HepG2 (cell line): ENCODE results near the gene BRS3. TPM values are rescaled to one million over a fixed set of nuclear protein-coding genes. Genes with fewer than 3 reads are reported as not detected.

Source experiments
- ATAC-seq: fragments of 200-7000 bp; cut with Tn5 transposase; 3 replicates; pipeline ENCODE4 v1.9.1; 2020; ENCODE audit warnings: mild to moderate bottlenecking, moderate library complexity
- BruUV-seq: library from RNA; stranded (reverse); fragments of 400-500 nt; replicated peaks from 2 replicates; lab custom pipeline; 2021; lab: Mats Ljungman, UMichigan
- CTCF ChIA-PET: fragments of 300-600 bp; formaldehyde crosslinking; extraction: SDS; loops from one replicate; lab custom pipeline; 2021; ENCODE audit warnings: low total read pairs, inconsistent platforms, low intra/inter-chr PET ratio; lab: Yijun Ruan, JAX
- POLR2A ChIA-PET: fragments of 350-600 bp; sonication (Branson Sonifier 250); formaldehyde crosslinking; loops from one replicate; lab custom pipeline; 2020; ENCODE audit warnings: antibody characterized with exemption, inconsistent platforms; lab: Yijun Ruan, JAX
- DNase-seq: peaks from one replicate; pipeline ENCODE4 v3.0.0-alpha.2; 2015; ENCODE audit warnings: low spot score
- FAIRE-seq: peaks from 3 replicates; lab custom pipeline; 2011; peaks lifted over from hg19 to GRCh38; lab: Jason Lieb, UNC
- H2AFZ ChIP-seq: one replicate; pipeline ENCODE4 v1.6.1; 2011; ENCODE audit warnings: low read length, inconsistent platforms
- H3K27ac ChIP-seq: fragments of 300-600 bp; 3 replicates; pipeline ENCODE4 v1.8.0; 2011; ENCODE audit warnings: mixed run types, mild to moderate bottlenecking, mixed read lengths, low read length, inconsistent platforms; ENCODE audit not compliant: insufficient read depth; ENCODE audit errors: extremely low read length
- H3K27me3 ChIP-seq, 2 experiments: fragments of 200-600 bp in 1 of 2; 2 replicates in 1 of 2; 3 replicates in 1 of 2; pipeline versions ENCODE4 v1.6.0 to v1.8.0; 2011; ENCODE audit warnings: low read length in 2 of 2, mild to moderate bottlenecking in 2 of 2, moderate library complexity in 2 of 2, inconsistent platforms in 1 of 2; ENCODE audit not compliant: insufficient read depth in 2 of 2, control insufficient read depth in 1 of 2
- H3K36me3 ChIP-seq, 2 experiments: fragments of 200-600 bp in 1 of 2; replicated peaks in 1 of 2; 2 replicates in 1 of 2; 3 replicates in 1 of 2; pipeline versions ENCODE4 v1.5.1 to v1.8.0; 2011; ENCODE audit warnings: low read length in 2 of 2, inconsistent platforms in 1 of 2; ENCODE audit not compliant: insufficient read depth in 2 of 2, control insufficient read depth in 1 of 2
- H3K4me1 ChIP-seq: 2 replicates; pipeline ENCODE4 v1.5.1; 2012; ENCODE audit warnings: low read length, inconsistent platforms; ENCODE audit not compliant: insufficient read depth
- H3K4me2 ChIP-seq: 2 replicates; pipeline ENCODE4 v1.6.0; 2011; ENCODE audit warnings: low read depth, low read length, inconsistent platforms
- H3K4me3 ChIP-seq, 3 experiments: fragments of 200-600 bp in 1 of 3; sonication (generic), shearing (Covaris generic) in 1 of 3; replicated peaks in 1 of 3; 2 replicates each; pipeline ENCODE4 v1.5.1; 2011 to 2016; ENCODE audit warnings: low read length in 3 of 3, inconsistent platforms in 2 of 3, low read depth in 2 of 3, mild to moderate bottlenecking in 2 of 3, control low read depth in 1 of 3, mixed read lengths in 1 of 3; ENCODE audit not compliant: insufficient read depth in 1 of 3
- H3K79me2 ChIP-seq: one replicate; pipeline ENCODE4 v1.6.1; 2011; ENCODE audit warnings: low read length, inconsistent platforms; ENCODE audit not compliant: insufficient read depth
- H3K9ac ChIP-seq: 2 replicates; pipeline ENCODE4 v1.6.0; 2011; ENCODE audit warnings: mild to moderate bottlenecking, low read depth, low read length, inconsistent platforms; ENCODE audit not compliant: insufficient read depth
- H3K9me3 ChIP-seq: 2 replicates; pipeline ENCODE4 v1.5.1; 2012; ENCODE audit warnings: mild to moderate bottlenecking, low read length
- H4K20me1 ChIP-seq: 2 replicates; pipeline ENCODE4 v1.6.0; 2011; ENCODE audit warnings: inconsistent platforms, mild to moderate bottlenecking, low read length, moderate library complexity; ENCODE audit not compliant: insufficient read depth
- FOXA3 ChIP-seq: IDR thresholded peaks from 2 replicates; pipeline ENCODE4 v1.6.1; 2016; ENCODE audit warnings: missing genetic modification reagents, missing compliant biosample characterization
- MLX ChIP-seq: IDR thresholded peaks from 2 replicates; pipeline ENCODE4 v1.6.1; 2016
- MTF2 ChIP-seq: sonication (generic); formaldehyde crosslinking; IDR thresholded peaks from 2 replicates; pipeline ENCODE4 v1.5.0; 2020; ENCODE audit warnings: missing genetic modification reagents, borderline replicate concordance
- TFE3 ChIP-seq: IDR thresholded peaks from 2 replicates; pipeline ENCODE4 v1.6.1; 2016
- ZNF484 ChIP-seq: sonication (generic); formaldehyde crosslinking; IDR thresholded peaks from 2 replicates; pipeline ENCODE4 v1.5.1; 2020; ENCODE audit warnings: mild to moderate bottlenecking, low read depth, missing genetic modification reagents, borderline replicate concordance
- WGBS: methylation state at CpG from one replicate; pipeline ENCODE4 v1.1.6; 2017; ENCODE audit warnings: low lambda C conversion rate; 5-methylcytosine and 5-hydroxymethylcytosine counted together
- in situ Hi-C: cut with HindIII; loops from 2 replicates; pipeline ENCODE4 v1.10.0; 2017; ENCODE audit warnings: low pct_unique_long_range_greater_than_20kb; ENCODE audit not compliant: extremely low pct_ligation_motif_present
- intact Hi-C: fragments of 100-400 bp; cut with micrococcal nuclease; formaldehyde crosslinking; loops from one replicate; pipeline ENCODE4 v1.10.0; 2022; ENCODE audit not compliant: unreplicated experiment
- polyA plus RNA-seq, 8 experiments: library from polyadenylated mRNA; depleted of rRNA in 3 of 8; stranded (reverse) in 7 of 8; unstranded in 1 of 8; fragments of >200 nt; fragmentation: Illumina TruSeq in 4 of 8; extraction: Trizol in 4 of 8; gene quantifications; 2 replicates each; pipeline versions ENCODE4 v1.2.1 to v1.2.3, GENCODE V29; 2011 to 2016; ENCODE audit warnings: low read depth in 4 of 8, missing spikeins in 1 of 8, mixed read lengths in 1 of 8; ENCODE audit not compliant: insufficient read depth in 1 of 8
- total RNA-seq, 5 experiments: library from RNA; depleted of rRNA; stranded (reverse); fragments of >200 nt; fragmentation: Illumina TruSeq; extraction: Trizol; gene quantifications; 2 replicates each; pipeline ENCODE4 v1.2.3, GENCODE V29; 2016; ENCODE audit warnings: low read depth in 1 of 5
- TF ChIP-seq, protein P1 (sequence below): sonication (generic); formaldehyde crosslinking; IDR thresholded peaks from 2 replicates; pipeline ENCODE4 v1.9.0; 2021; ENCODE audit warnings: missing genetic modification reagents, borderline replicate concordance
- TF ChIP-seq, protein P2 (sequence below): sonication (generic); formaldehyde crosslinking; IDR thresholded peaks from 2 replicates; pipeline ENCODE4 v1.4.0; 2020; ENCODE audit warnings: missing genetic modification reagents, mild to moderate bottlenecking, borderline replicate concordance
- TF ChIP-seq, protein P3 (sequence below): IDR thresholded peaks from 2 replicates; pipeline ENCODE4 v1.6.1; 2012; ENCODE audit warnings: low read depth, low read length, improper control_type of control experiment

The BRS3 gene
- total and polyA plus RNA-seq, 2 of the 13 experiments (the other 11 are each of a cell fraction or from before 2014, with no cell fraction given), result not detected

DNA sequence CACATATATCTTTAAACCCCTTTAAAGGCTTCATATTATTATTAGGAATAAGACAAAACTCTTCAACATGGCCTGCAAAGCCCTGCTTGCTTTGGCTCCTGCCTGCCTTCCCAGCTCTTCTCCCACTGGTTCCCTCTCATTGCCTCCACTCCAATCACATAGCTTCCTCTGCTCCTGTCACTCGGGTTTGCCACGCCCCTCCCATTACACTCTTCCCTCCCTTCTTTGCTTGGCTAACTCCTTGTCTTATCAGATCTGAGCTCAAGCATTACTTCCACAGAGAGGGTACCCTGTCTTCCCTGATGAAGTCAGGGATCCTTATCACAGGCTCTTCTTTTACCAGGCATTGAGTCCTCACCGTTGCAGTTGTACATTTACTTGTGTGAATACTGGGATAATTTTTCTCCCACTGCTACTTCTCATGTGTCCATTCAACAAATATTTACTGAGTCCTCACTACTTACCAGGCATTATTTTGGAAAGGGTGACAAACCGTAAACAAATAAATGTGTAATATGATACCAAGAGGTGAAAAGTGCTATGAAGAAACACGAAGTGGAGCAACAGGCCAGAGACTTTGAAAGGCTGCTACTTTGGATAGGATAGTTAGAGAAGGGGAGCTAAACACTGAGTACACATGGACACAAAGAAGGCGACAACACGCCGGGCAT, 41.0 kb downstream of the BRS3 start:
- no peak for DNase-seq
- H3K4me3 ChIP-seq, result no peak overlapping the region
- no peak for ATAC-seq
- BruUV-seq, result no TSS peak
- no peaks in the 10 kb centered on the region for H3K36me3 ChIP-seq
- H3K9me3 ChIP-seq, result no peaks in the 10 kb centered on the region
- H4K20me1 ChIP-seq, result no peaks in the 10 kb centered on the region
- CTCF ChIA-PET, result no interaction called here
- H3K79me2 ChIP-seq, result no peaks in the 10 kb centered on the region
- no peak overlapping the region for H2AFZ ChIP-seq
- no peak overlapping the region for H3K27ac ChIP-seq
- H3K9ac ChIP-seq, result no peak overlapping the region
- intact Hi-C loops (no loop called here), in situ Hi-C loops (no loop called here)
- TF ChIP-seq ZNF484 (CRISPR knock-in tag) (no peak), MTF2 (CRISPR knock-in tag) (no peak)
- TF ChIP-seq, protein P1, sequence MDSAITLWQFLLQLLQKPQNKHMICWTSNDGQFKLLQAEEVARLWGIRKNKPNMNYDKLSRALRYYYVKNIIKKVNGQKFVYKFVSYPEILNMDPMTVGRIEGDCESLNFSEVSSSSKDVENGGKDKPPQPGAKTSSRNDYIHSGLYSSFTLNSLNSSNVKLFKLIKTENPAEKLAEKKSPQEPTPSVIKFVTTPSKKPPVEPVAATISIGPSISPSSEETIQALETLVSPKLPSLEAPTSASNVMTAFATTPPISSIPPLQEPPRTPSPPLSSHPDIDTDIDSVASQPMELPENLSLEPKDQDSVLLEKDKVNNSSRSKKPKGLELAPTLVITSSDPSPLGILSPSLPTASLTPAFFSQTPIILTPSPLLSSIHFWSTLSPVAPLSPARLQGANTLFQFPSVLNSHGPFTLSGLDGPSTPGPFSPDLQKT, result no peak
- POLR2A ChIA-PET, result no interaction called here
- H3K4me1 ChIP-seq, result no peaks in the 10 kb centered on the region
- H3K27me3 ChIP-seq, result no peaks in the 10 kb centered on the region
- no peak overlapping the region for H3K4me2 ChIP-seq
- 7% methylated on average over 7 of the region's 8 CpGs for WGBS
- FAIRE-seq, result no peak

GRCh38 chrX:136529795-136530194, 42.0 kb downstream of the BRS3 start:
- H4K20me1 ChIP-seq, result no peaks in the 10 kb centered on the region
- CTCF ChIA-PET, result no interaction called here
- WGBS, result 4% methylated on average over 2 of the region's 2 CpGs
- H3K79me2 ChIP-seq, result no peaks in the 10 kb centered on the region
- no TSS peak for BruUV-seq
- POLR2A ChIA-PET, result no interaction called here
- no peak for DNase-seq
- no peaks in the 10 kb centered on the region for H3K36me3 ChIP-seq
- no peak overlapping the region for H3K4me3 ChIP-seq
- no peaks in the 10 kb centered on the region for H3K27me3 ChIP-seq
- no peaks in the 10 kb centered on the region for H3K9me3 ChIP-seq
- no peak overlapping the region for H3K27ac ChIP-seq
- H2AFZ ChIP-seq, result no peak overlapping the region
- no peak for ATAC-seq
- H3K9ac ChIP-seq, result no peak overlapping the region
- TF ChIP-seq TFE3 (CRISPR knock-in tag), result no peak
- TF ChIP-seq, protein P2, sequence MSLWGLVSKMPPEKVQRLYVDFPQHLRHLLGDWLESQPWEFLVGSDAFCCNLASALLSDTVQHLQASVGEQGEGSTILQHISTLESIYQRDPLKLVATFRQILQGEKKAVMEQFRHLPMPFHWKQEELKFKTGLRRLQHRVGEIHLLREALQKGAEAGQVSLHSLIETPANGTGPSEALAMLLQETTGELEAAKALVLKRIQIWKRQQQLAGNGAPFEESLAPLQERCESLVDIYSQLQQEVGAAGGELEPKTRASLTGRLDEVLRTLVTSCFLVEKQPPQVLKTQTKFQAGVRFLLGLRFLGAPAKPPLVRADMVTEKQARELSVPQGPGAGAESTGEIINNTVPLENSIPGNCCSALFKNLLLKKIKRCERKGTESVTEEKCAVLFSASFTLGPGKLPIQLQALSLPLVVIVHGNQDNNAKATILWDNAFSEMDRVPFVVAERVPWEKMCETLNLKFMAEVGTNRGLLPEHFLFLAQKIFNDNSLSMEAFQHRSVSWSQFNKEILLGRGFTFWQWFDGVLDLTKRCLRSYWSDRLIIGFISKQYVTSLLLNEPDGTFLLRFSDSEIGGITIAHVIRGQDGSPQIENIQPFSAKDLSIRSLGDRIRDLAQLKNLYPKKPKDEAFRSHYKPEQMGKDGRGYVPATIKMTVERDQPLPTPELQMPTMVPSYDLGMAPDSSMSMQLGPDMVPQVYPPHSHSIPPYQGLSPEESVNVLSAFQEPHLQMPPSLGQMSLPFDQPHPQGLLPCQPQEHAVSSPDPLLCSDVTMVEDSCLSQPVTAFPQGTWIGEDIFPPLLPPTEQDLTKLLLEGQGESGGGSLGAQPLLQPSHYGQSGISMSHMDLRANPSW (CRISPR knock-in tag), result no peak
- TF ChIP-seq, protein P3, sequence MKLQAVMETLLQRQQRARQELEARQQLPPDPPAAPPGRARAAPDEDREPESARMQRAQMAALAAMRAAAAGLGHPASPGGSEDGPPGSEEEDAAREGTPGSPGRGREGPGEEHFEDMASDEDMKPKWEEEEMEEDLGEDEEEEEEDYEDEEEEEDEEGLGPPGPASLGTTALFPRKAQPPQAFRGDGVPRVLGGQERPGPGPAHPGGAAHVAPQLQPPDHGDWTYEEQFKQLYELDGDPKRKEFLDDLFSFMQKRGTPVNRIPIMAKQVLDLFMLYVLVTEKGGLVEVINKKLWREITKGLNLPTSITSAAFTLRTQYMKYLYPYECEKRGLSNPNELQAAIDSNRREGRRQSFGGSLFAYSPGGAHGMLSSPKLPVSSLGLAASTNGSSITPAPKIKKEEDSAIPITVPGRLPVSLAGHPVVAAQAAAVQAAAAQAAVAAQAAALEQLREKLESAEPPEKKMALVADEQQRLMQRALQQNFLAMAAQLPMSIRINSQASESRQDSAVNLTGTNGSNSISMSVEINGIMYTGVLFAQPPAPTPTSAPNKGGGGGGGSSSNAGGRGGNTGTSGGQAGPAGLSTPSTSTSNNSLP, result no peak
- TF ChIP-seq FOXA3 (CRISPR knock-in tag), result no peak
- no peak for TF ChIP-seq MLX (CRISPR knock-in tag)
- H3K4me2 ChIP-seq, result no peak overlapping the region
- no peak for FAIRE-seq
- in situ Hi-C loops (no loop called here), intact Hi-C loops (no loop called here)
- no peaks in the 10 kb centered on the region for H3K4me1 ChIP-seq
